Panc1 (cell line): ENCODE results near the gene PTPN22. TPM values are rescaled to one million over a fixed set of nuclear protein-coding genes. Genes with fewer than 3 reads are reported as not detected.

Experiments
- ATAC-seq: fragments of 200-7000 bp; cut with Tn5 transposase; 2 replicates; pipeline ENCODE4 v1.9.1; 2020; ENCODE audit warnings: mild to moderate bottlenecking, moderate library complexity
- BruUV-seq: library from RNA; stranded (reverse); fragments of 400-500 nt; replicated peaks from 2 replicates; lab custom pipeline; 2021; lab: Mats Ljungman, UMichigan
- CTCF ChIA-PET: fragments of 300-600 bp; sonication (Branson Sonifier 250); formaldehyde crosslinking; loops from one replicate; lab custom pipeline; 2022; ENCODE audit warnings: antibody characterized with exemption; lab: Charles Lee
- POLR2A ChIA-PET: fragments of 300-600 bp; sonication (Branson Sonifier 250); formaldehyde crosslinking; loops from one replicate; lab custom pipeline; 2022; ENCODE audit warnings: antibody characterized with exemption; lab: Charles Lee
- DNase-seq: peaks from one replicate; pipeline ENCODE4 v3.0.0-alpha.2; 2010; ENCODE audit warnings: low read depth, low spot score
- H3K27ac ChIP-seq: 2 replicates; pipeline ENCODE4 v1.5.1; 2011; ENCODE audit warnings: mild to moderate bottlenecking, low read length, inconsistent platforms
- H3K27me3 ChIP-seq: fragments of 200-500 bp; sonication (Bioruptor generic); 2 replicates; pipeline ENCODE4 v1.6.0; 2014; ENCODE audit warnings: low read length, inconsistent platforms; ENCODE audit not compliant: control insufficient read depth, insufficient read depth
- H3K36me3 ChIP-seq: fragments of 200-500 bp; sonication (Bioruptor generic); 2 replicates; pipeline ENCODE4 v1.5.1; 2014; ENCODE audit warnings: inconsistent platforms, mild to moderate bottlenecking, low read length, moderate library complexity; ENCODE audit not compliant: control insufficient read depth, insufficient read depth
- H3K4me1 ChIP-seq: 2 replicates; pipeline ENCODE4 v1.5.1; 2011; ENCODE audit warnings: inconsistent platforms, mild to moderate bottlenecking, low read length, moderate library complexity; ENCODE audit not compliant: control insufficient read depth, insufficient read depth
- H3K4me3 ChIP-seq, 2 experiments: 2 replicates each; pipeline ENCODE4 v1.5.1; 2011 to 2012; ENCODE audit warnings: low read depth in 2 of 2, low read length in 2 of 2, mild to moderate bottlenecking in 2 of 2, inconsistent platforms in 1 of 2, moderate library complexity in 1 of 2
- H3K9me3 ChIP-seq: fragments of 200-500 bp; sonication (Bioruptor generic); 2 replicates; pipeline ENCODE4 v1.5.1; 2014; ENCODE audit warnings: low read depth, mild to moderate bottlenecking, inconsistent platforms, low read length, moderate library complexity; ENCODE audit not compliant: control insufficient read depth, insufficient read depth
- POLR2AphosphoS5 ChIP-seq: IDR thresholded peaks from 2 replicates; pipeline ENCODE4 v1.6.1; 2012; ENCODE audit warnings: mild to moderate bottlenecking, low read depth, low read length, moderate library complexity
- REST ChIP-seq, 2 experiments: IDR thresholded peaks; 2 replicates each; pipeline ENCODE4 v1.6.1; 2011 to 2012; ENCODE audit warnings: low read depth in 2 of 2, control low read depth in 1 of 2, low read length in 1 of 2, mild to moderate bottlenecking in 1 of 2, moderate library complexity in 1 of 2; ENCODE audit not compliant: insufficient read depth in 1 of 2
- SIN3A ChIP-seq: IDR thresholded peaks from 2 replicates; pipeline ENCODE4 v1.6.1; 2012; ENCODE audit warnings: low read depth, mild to moderate bottlenecking, low read length, moderate library complexity, borderline replicate concordance; ENCODE audit not compliant: insufficient read depth
- TCF7L2 ChIP-seq: IDR thresholded peaks from 2 replicates; pipeline ENCODE4 v1.6.1; 2011; ENCODE audit warnings: mild to moderate bottlenecking, low read depth, low read length, inconsistent platforms
- in situ Hi-C: cut with HindIII; loops from 2 replicates; pipeline ENCODE4 v1.10.0; 2016; ENCODE audit warnings: low sequenced_read_pairs, low pct_unique_long_range_greater_than_20kb
- intact Hi-C: fragments of 100-400 bp; cut with micrococcal nuclease; formaldehyde crosslinking; loops from one replicate; pipeline ENCODE4 v1.10.0; 2022; ENCODE audit not compliant: unreplicated experiment
- total RNA-seq: library from RNA; stranded (reverse); gene quantifications from one replicate; pipeline ENCODE4 v1.2.1, GENCODE V29; 2021; ENCODE audit not compliant: unreplicated experiment
- TF ChIP-seq, protein P1 (sequence below): fragments of 450-650 bp; IDR thresholded peaks from 2 replicates; pipeline ENCODE4 v1.5.1; 2017; ENCODE audit warnings: mild to moderate bottlenecking

The PTPN22 gene
- total RNA-seq, 1 experiment from 2014 or later: not detected

DNA sequence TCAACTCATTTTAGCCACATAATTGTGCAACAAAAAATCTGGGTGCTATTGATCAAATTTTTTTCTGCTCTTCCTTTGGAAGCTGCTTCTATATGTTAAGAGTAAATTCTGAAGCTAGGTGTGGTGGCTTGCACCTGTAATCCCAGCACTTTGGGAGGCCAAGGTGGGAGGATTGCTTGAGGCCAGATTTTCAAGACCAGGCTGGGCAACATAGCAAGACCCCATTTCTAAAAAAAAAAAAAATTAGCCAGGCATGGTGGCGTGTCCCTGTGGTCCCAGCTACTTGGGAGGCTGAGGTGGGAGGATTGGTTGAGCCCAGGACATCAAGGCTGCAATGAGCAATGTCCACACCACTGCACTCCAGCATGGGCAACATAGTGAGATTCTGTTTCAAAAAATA, 35.0 kb downstream of the PTPN22 start:
- BruUV-seq: no TSS peak
- in situ Hi-C loops (no loop called here), intact Hi-C loops (loop anchor here (10.0 kb wide), 1 partner anchor 68 kb away; the partner anchor contains the start of genes AP4B1 and DCLRE1B)
- Histone ChIP-seq H3K4me3 (no peak overlapping the region), H3K27ac (no peak overlapping the region), H3K9me3 (no peaks in the 10 kb centered on the region), H3K27me3 (no peaks in the 10 kb centered on the region), H3K36me3 (no peaks in the 10 kb centered on the region), H3K4me1 (no peaks in the 10 kb centered on the region)
- ATAC-seq (no peak), DNase-seq (no peak)
- no peak for TF ChIP-seq TCF7L2
- no peak for TF ChIP-seq POLR2AphosphoS5
- no peak for TF ChIP-seq REST (IDR thresholded peaks at IDR 0.05; ENCODE audit: insufficient read depth in 1 of 2, low read depth in 2 of 2, low read length in 1 of 2)
- no peak for TF ChIP-seq SIN3A
- TF ChIP-seq, protein P1, sequence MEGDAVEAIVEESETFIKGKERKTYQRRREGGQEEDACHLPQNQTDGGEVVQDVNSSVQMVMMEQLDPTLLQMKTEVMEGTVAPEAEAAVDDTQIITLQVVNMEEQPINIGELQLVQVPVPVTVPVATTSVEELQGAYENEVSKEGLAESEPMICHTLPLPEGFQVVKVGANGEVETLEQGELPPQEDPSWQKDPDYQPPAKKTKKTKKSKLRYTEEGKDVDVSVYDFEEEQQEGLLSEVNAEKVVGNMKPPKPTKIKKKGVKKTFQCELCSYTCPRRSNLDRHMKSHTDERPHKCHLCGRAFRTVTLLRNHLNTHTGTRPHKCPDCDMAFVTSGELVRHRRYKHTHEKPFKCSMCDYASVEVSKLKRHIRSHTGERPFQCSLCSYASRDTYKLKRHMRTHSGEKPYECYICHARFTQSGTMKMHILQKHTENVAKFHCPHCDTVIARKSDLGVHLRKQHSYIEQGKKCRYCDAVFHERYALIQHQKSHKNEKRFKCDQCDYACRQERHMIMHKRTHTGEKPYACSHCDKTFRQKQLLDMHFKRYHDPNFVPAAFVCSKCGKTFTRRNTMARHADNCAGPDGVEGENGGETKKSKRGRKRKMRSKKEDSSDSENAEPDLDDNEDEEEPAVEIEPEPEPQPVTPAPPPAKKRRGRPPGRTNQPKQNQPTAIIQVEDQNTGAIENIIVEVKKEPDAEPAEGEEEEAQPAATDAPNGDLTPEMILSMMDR: no peak
- ChIA-PET POLR2A (interaction anchor here (0.7 kb wide), 1 partner anchor 730 kb away, joined by 5 read pairs; no protein-coding TSS in a partner anchor), CTCF (interaction anchor here (0.6 kb wide), 1 partner anchor 141 kb away, joined by 3 read pairs; no protein-coding TSS in a partner anchor)

DNA sequence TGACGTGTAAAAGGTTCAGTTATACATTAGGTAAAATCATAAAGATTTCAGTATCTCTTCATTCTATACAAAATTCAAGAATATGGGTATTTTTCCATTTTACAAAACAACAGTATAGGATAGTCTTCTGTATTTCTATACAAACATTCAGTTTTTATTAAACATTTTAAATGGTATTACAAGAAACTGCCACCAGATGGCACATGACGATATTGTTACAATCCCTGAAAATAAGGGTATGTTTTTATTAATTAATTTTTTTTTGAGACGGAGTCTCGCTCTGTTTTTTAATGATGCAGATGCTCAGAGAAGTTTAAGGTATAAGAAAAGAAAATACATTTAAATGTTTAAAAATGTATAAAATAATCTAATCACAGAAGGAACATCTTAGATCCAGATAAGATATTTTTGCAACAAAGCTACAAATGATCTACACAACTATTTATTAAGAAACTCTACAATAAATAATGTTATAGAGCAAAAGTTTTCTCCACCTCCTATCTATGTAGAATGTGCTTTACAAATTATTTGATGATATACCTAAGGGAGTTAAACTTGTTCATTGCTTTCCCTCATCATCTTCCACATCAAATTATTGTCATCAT, 35.7 kb downstream of the PTPN22 start:
- H3K36me3 ChIP-seq: no peaks in the 10 kb centered on the region
- no peak overlapping the region for H3K27ac ChIP-seq
- in situ Hi-C loops: no loop called here
- H3K9me3 ChIP-seq: no peaks in the 10 kb centered on the region
- H3K27me3 ChIP-seq: no peaks in the 10 kb centered on the region
- H3K4me3 ChIP-seq: no peak overlapping the region
- TF ChIP-seq REST (IDR thresholded peaks at IDR 0.05; ENCODE audit: insufficient read depth in 1 of 2, low read depth in 2 of 2, low read length in 1 of 2) (no peak), SIN3A (no peak), POLR2AphosphoS5 (no peak), TCF7L2 (no peak)
- TF ChIP-seq, protein P1: peak; percentile 15; the same call in 1 of the 2 replicates
- CTCF ChIA-PET: interaction anchor here (0.6 to 0.7 kb wide), 2 partner anchors 142 to 1301 kb away, joined by 3 read pairs; no protein-coding TSS in a partner anchor
- no TSS peak for BruUV-seq
- no peak for ATAC-seq
- intact Hi-C loops: loop anchor here (10.0 kb wide), 1 partner anchor 69 kb away; the partner anchor contains the start of genes AP4B1 and DCLRE1B
- no peaks in the 10 kb centered on the region for H3K4me1 ChIP-seq
- POLR2A ChIA-PET: interaction anchor here (0.7 kb wide), 1 partner anchor 731 kb away, joined by 5 read pairs; no protein-coding TSS in a partner anchor
- DNase-seq: no peak
